Measurements from ENCODE around the gene ZBTB20. TPM values are rescaled to one million over a fixed set of nuclear protein-coding genes. Genes with fewer than 3 reads are reported as not detected.
A peak's percentile ranks its signal among the peaks of the same experiment; 100 is the strongest.

ZBTB20 gene
- polyA plus RNA-seq, 1 of the 3 experiments (the other 2 are of a cell fraction) = 0.43 TPM

- TF ChIP-seq CTCF (IDR thresholded peaks at IDR 0.05) (no peak), EZH2phosphoT487 (IDR thresholded peaks at IDR 0.05; ENCODE audit: borderline replicate concordance, low read depth) (no peak), TCF12 (IDR thresholded peaks at IDR 0.05) (no peak), TEAD4 (IDR thresholded peaks at IDR 0.05; ENCODE audit: borderline replicate concordance, insufficient read depth) (no peak), MEF2A (IDR thresholded peaks at IDR 0.05; ENCODE audit: borderline replicate concordance, low read depth) (no peak), GABPA (IDR thresholded peaks at IDR 0.05; ENCODE audit: low read depth) (no peak), SMC3 (IDR thresholded peaks at IDR 0.05; ENCODE audit: low read depth, low read length) (no peak), RXRA (IDR thresholded peaks at IDR 0.05; ENCODE audit: borderline replicate concordance, low read depth) (no peak), NFIC (IDR thresholded peaks at IDR 0.05; ENCODE audit: borderline replicate concordance) (no peak), EP300 (IDR thresholded peaks at IDR 0.05; ENCODE audit: borderline replicate concordance in 1 of 2, low read depth in 1 of 2, low read length in 1 of 2) (no peak)
Measured at GRCh38 chr3:114528517-114528916, 618.6 kb downstream of the ZBTB20 start (continued).

GRCh38 chr3:114527036-114527644, 619.9 kb downstream of the ZBTB20 start:
- Histone ChIP-seq H3K79me2 (ENCODE audit: insufficient read depth) (no peaks in the 10 kb centered on the region), H3K27me3 (ENCODE audit: insufficient read depth) (no peaks in the 10 kb centered on the region), H3K9me2 (no peaks in the 10 kb centered on the region), H3K4me3 (ENCODE audit: low read depth in 2 of 2, low read length in 1 of 2) (no peak overlapping the region), H3K4me1 (ENCODE audit: control insufficient read depth in 1 of 2, insufficient read depth in 2 of 2, low read depth in 1 of 2, low read length in 1 of 2) (no peaks in the 10 kb centered on the region), H4K20me1 (ENCODE audit: insufficient read depth) (no peaks in the 10 kb centered on the region), H3K36me3 (replicated peaks in 1 of 2; ENCODE audit: control insufficient read depth in 1 of 2, insufficient read depth in 2 of 2, low read length in 1 of 2) (peaks cover 0 to 3% of the 10 kb centered on the region in 2 experiments), H3K27ac (ENCODE audit: low read depth in 2 of 2, low read length in 1 of 2) (no peak overlapping the region), H3K9ac (no peak overlapping the region), H3K4me2 (no peak overlapping the region), H2AFZ (ENCODE audit: low read depth) (no peak overlapping the region), H3F3A (replicated peaks; ENCODE audit: insufficient read depth) (no peaks in the 10 kb centered on the region), H3K9me3 (no peaks in the 10 kb centered on the region)
- TF ChIP-seq NRF1 (IDR thresholded peaks at IDR 0.05; ENCODE audit: low read depth, low read length) = no peak
- peak; percentile 44 for TF ChIP-seq RAD21 (IDR thresholded peaks at IDR 0.05; ENCODE audit: low read length)
- peak; percentile 27; the same call in 1 of the 2 replicates for TF ChIP-seq SMC3 (IDR thresholded peaks at IDR 0.05; ENCODE audit: low read depth, low read length)
- TF ChIP-seq TAF1 (IDR thresholded peaks at IDR 0.05; ENCODE audit: borderline replicate concordance, low read depth, low read length) = no peak
- TF ChIP-seq MXI1 (IDR thresholded peaks at IDR 0.05; ENCODE audit: low read depth, low read length) = no peak
- TF ChIP-seq GABPA (IDR thresholded peaks at IDR 0.05; ENCODE audit: low read depth) = no peak
- peak; percentile 67 for TF ChIP-seq CTCF (IDR thresholded peaks at IDR 0.05)
- TF ChIP-seq MEF2A (IDR thresholded peaks at IDR 0.05; ENCODE audit: borderline replicate concordance, low read depth) = no peak
- CTCF ChIA-PET = interaction anchor here (0.6 to 1.9 kb wide), 4 partner anchors 13 to 353 kb away, joined by 3 to 4 read pairs (median 3); no protein-coding TSS in a partner anchor
- POLR2A ChIA-PET = no interaction called here
- 55% methylated on average over 1 of the region's 1 CpG for WGBS (ENCODE audit: low lambda C conversion rate)
- DNase-seq = peak; percentile 8

Measured in SK-N-SH (cell line).